Activated CD4-positive, alpha-beta T cell treated with anti-CD3 and anti-CD28 coated beads, Interleukin-2, amount 10 ng/mL, durations not matched to agents 24 days and 14 days (primary cell): ENCODE measurements around the gene SYNCRIP. TPM values are rescaled to one million over a fixed set of nuclear protein-coding genes. Genes with fewer than 3 reads are reported as not detected.
"Not testable (repeated sequence)": the region's sequence is repeated elsewhere in the genome, so short reads cannot be mapped to it uniquely, and the experiment has no call there.

Experiments used
- DNase-seq: peaks from one replicate; pipeline ENCODE4 v3.0.0; 2022
- H3K27ac Mint-ChIP-seq: one replicate; pipeline ENCODE4 v1.8.0; 2022; ENCODE audit warnings: mild to moderate bottlenecking, mixed read lengths
- H3K27me3 Mint-ChIP-seq: one replicate; pipeline ENCODE4 v1.8.0; 2022; ENCODE audit warnings: mixed read lengths
- H3K36me3 Mint-ChIP-seq: one replicate; pipeline ENCODE4 v1.8.0; 2022; ENCODE audit warnings: low read depth, mild to moderate bottlenecking, mixed read lengths
- H3K4me1 Mint-ChIP-seq: one replicate; pipeline ENCODE4 v1.8.0; 2021; ENCODE audit warnings: mixed read lengths
- H3K4me3 Mint-ChIP-seq: one replicate; pipeline ENCODE4 v1.8.0; 2022; ENCODE audit warnings: mild to moderate bottlenecking, moderate library complexity, mixed read lengths
- H3K9me3 Mint-ChIP-seq: one replicate; pipeline ENCODE4 v1.8.0; 2021; ENCODE audit warnings: mixed read lengths
- intact Hi-C: fragments of 100-400 bp; cut with micrococcal nuclease; formaldehyde crosslinking; loops from one replicate; pipeline ENCODE4 v1.15.1; 2023
- total RNA-seq: library from RNA; stranded (reverse); gene quantifications from 2 replicates; pipeline ENCODE4 v1.2.3, GENCODE V29; 2022

The SYNCRIP gene
- total RNA-seq, 1 donor from 2014 or later = 232 TPM

DNA sequence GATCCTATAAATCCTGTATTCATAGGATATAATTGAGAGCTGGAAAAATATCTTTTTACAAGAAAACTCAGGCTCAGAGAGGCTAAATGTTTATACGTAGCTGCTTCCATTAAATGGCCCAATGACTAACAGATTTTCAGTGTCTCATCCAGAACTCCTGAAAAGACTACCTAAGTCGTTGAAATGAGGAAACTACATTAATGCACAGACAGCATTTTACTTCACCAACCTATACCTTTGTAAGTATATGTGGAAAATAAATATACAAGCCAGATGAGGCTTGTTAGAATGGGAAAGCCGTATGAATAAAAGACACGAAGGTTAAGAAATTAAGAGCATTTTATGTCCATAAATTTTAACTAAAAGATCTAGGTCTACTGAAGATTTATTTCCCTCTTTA is 40.6 kb downstream of the SYNCRIP start:
- no peak for DNase-seq
- H3K36me3 Mint-ChIP-seq = peaks cover 9% of the 10 kb centered on the region
- no peaks in the 10 kb centered on the region for H3K9me3 Mint-ChIP-seq
- no peak overlapping the region for H3K27ac Mint-ChIP-seq
- intact Hi-C loops = no loop called here
- H3K4me1 Mint-ChIP-seq = no peaks in the 10 kb centered on the region
- H3K27me3 Mint-ChIP-seq = no peaks in the 10 kb centered on the region
- H3K4me3 Mint-ChIP-seq = no peak overlapping the region

- no peaks in the 10 kb centered on the region for H3K9me3 Mint-ChIP-seq
- intact Hi-C loops = loop anchor here (1.0 kb wide), 1 partner anchor 7 kb away; no protein-coding TSS in a partner anchor
- peaks cover 2% of the 10 kb centered on the region for H3K27me3 Mint-ChIP-seq
- H3K4me3 Mint-ChIP-seq = no peak overlapping the region
- no peaks in the 10 kb centered on the region for H3K4me1 Mint-ChIP-seq
- peaks cover 7% of the 10 kb centered on the region for H3K36me3 Mint-ChIP-seq
- no peak for DNase-seq
- no peak overlapping the region for H3K27ac Mint-ChIP-seq
Observed at GRCh38 chr6:85600713-85601313, 41.9 kb downstream of the SYNCRIP start.

DNA sequence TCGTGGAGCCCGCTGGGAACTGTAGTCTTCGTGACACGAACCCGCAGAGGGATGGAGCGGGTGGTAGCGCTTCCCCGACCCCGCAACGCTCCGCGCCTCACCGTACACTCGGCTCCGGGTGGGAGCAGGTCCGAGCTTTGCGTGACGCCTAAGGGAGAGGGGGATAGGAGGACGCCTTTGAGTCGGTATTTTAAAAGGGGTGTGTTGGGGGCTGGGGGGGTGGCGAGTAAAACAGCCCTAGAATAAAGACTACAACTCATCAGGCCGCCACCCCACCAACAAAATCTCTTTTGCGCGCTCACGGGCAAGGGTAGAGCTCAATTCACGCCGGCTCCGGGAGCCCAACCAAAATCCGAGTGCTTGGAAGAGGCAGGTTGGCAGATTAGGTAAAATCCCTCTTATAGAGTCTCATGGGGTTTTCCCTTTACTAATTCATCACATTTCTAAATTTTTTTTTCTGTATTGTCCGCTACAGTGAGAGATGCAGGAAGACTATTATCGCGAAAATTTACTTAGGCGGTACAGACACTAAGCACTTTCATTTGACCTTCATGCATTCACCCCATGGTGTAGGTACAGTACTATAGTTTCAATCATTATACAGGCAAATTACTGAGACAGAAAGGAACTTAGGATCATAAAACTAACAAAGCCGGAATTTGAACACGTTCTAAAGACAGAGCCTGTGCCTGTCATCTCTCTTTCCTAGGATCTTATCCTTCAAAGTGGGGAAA is 48.3 kb downstream of the SYNCRIP start:
- intact Hi-C loops = loop anchor here (1.0 to 10.0 kb wide), 6 partner anchors 14 to 240 kb away; partner anchors contain the start of gene NT5E
- no peak for DNase-seq
- Mint-ChIP-seq H3K4me1 (peaks cover 20% of the 10 kb centered on the region), H3K36me3 (peaks cover 23% of the 10 kb centered on the region), H3K9me3 (peaks cover 4% of the 10 kb centered on the region), H3K27me3 (peaks cover 3% of the 10 kb centered on the region), H3K27ac (peak overlapping the region; percentile 96), H3K4me3 (peak overlapping the region; percentile 97)

DNA sequence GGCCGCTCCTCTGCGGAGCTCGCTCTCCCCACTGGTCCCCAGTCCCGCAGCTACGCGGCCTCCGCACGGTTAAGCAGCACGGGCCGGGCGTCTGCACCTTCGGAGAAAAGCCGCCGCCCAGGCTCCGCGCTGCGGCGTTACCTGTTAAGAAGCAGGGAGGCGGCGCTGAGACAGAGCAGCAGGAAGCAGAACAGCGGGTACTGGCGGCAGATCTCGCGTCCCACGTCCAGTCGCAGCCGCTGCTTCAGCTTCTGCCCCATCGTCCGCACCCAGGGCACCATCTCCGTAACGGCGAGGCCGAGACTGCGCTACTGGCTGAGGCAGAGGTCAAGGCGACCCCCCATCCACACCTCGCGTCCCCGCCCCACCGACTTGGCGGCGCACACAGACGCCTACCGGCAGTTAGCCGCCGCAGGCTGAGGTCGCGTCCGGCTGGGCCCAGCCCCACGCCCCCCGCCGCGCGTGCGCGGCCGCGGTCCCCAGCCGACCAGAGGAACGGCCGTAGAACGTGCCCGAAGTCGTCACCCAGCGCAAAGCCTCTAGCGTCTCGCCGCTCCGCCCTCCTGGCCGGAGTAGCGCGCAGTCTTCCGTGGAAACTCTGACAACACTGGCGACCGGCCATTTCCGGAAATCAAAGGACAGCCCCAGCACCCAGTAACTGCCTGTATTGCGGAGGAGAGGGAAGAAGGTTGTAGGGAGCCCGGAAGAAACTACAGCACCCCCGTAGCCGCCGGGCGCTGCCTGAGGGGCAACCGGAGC is 49.1 kb downstream of the SYNCRIP start, which contains the start of gene SNX14:
TSS of gene SNX14 (minus strand) at position 421 of the 759 bp plus-strand sequence. CDS start at position 281, 140 bp downstream.
- Mint-ChIP-seq H3K36me3 (peaks cover 28% of the 10 kb centered on the region), H3K4me3 (peak within 1 kb of the TSS; percentile 97), H3K4me1 (peaks cover 20% of the 10 kb centered on the region), H3K9me3 (peaks cover 6% of the 10 kb centered on the region), H3K27ac (peak within 1 kb of the TSS; percentile 96), H3K27me3 (peaks cover 3% of the 10 kb centered on the region)
- peak; percentile 93 for DNase-seq
- intact Hi-C loops = loop anchor here (1.0 to 10.0 kb wide), 6 partner anchors 15 to 239 kb away; partner anchors contain the start of gene NT5E

GRCh38 chr6:85592033-85592432 is 50.7 kb downstream of the SYNCRIP start:
- Mint-ChIP-seq H3K9me3 (peaks cover 6% of the 10 kb centered on the region), H3K27ac (peak overlapping the region; percentile 70), H3K4me3 (peak overlapping the region; percentile 97), H3K4me1 (peaks cover 20% of the 10 kb centered on the region), H3K27me3 (peaks cover 3% of the 10 kb centered on the region), H3K36me3 (peaks cover 30% of the 10 kb centered on the region)
- intact Hi-C loops = loop anchor here (10.0 kb wide), 1 partner anchor 237 kb away; no protein-coding TSS in a partner anchor
- DNase-seq = no peak

DNA sequence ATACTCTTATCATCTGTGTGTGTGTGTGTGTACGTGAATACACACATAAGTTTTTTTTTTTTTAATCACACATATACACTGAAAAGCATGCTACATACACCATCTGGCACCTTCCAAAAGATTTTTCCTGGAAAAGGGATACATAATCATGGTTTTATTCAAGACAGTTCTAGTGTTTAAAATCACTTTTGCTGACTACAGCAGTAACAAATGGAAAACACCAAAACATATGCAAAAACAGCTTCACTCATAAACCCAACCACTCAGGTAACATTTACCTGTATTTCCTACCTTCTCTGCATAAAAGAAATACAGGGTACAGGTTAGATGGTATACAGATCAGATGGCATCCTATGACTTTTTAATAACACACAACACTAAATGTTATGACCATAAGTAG is 51.5 kb downstream of the SYNCRIP start:
- H3K4me1 Mint-ChIP-seq = peaks cover 20% of the 10 kb centered on the region
- H3K27me3 Mint-ChIP-seq = peaks cover 3% of the 10 kb centered on the region
- no peak overlapping the region for H3K4me3 Mint-ChIP-seq
- H3K36me3 Mint-ChIP-seq = peaks cover 33% of the 10 kb centered on the region
- DNase-seq = no peak
- H3K9me3 Mint-ChIP-seq = peaks cover 6% of the 10 kb centered on the region
- intact Hi-C loops = loop anchor here (10.0 kb wide), 1 partner anchor 236 kb away; no protein-coding TSS in a partner anchor
- no peak overlapping the region for H3K27ac Mint-ChIP-seq

GRCh38 chr6:85585741-85586140 is 56.9 kb downstream of the SYNCRIP start:
- H3K27ac Mint-ChIP-seq = no peak overlapping the region
- H3K9me3 Mint-ChIP-seq = peaks cover 35% of the 10 kb centered on the region
- DNase-seq = no peak

GRCh38 chr6:85582832-85583231 is 59.9 kb downstream of the SYNCRIP start:
- H3K27me3 Mint-ChIP-seq, H3K27ac Mint-ChIP-seq, DNase-seq, intact Hi-C loops, H3K4me1 Mint-ChIP-seq, H3K4me3 Mint-ChIP-seq: not testable (repeated sequence)
- peaks cover 53% of the 10 kb centered on the region for H3K36me3 Mint-ChIP-seq
- peaks cover 28% of the 10 kb centered on the region for H3K9me3 Mint-ChIP-seq

More at GRCh38 chr6:85585741-85586140, 56.9 kb downstream of the SYNCRIP start:
- Mint-ChIP-seq H3K4me1 (peaks cover 5% of the 10 kb centered on the region), H3K36me3 (peaks cover 67% of the 10 kb centered on the region), H3K4me3 (no peak overlapping the region), H3K27me3 (no peaks in the 10 kb centered on the region)
- intact Hi-C loops = no loop called here

DNA sequence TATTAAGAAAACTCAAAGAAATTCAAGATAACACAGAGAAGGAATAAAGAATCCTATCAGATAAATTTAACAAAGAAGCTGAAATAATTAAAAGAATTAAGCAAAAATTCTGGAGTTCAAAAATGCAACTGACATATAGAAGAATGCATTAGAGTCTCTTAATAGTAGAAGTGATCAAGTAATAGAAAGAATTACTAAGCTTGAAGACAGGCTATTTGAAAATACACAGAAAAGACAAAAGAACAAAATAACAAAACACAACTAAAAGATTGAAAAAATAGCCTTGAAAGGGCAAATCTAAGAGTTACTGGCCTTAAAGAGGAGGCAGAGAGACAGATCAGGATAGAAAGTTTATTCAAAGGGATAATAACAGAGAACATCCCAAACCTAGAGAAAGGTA is 61.1 kb downstream of the SYNCRIP start:
- H3K36me3 Mint-ChIP-seq = peaks cover 48% of the 10 kb centered on the region
- no peaks in the 10 kb centered on the region for H3K27me3 Mint-ChIP-seq
- H3K27ac Mint-ChIP-seq = no peak overlapping the region
- DNase-seq = no peak
- peaks cover 28% of the 10 kb centered on the region for H3K9me3 Mint-ChIP-seq
- H3K4me1 Mint-ChIP-seq = peaks cover 7% of the 10 kb centered on the region
- intact Hi-C loops = no loop called here
- H3K4me3 Mint-ChIP-seq = no peak overlapping the region

GRCh38 chr6:85580878-85581267 is 61.8 kb downstream of the SYNCRIP start:
- Mint-ChIP-seq H3K4me3 (no peak overlapping the region), H3K36me3 (peaks cover 45% of the 10 kb centered on the region), H3K9me3 (peaks cover 28% of the 10 kb centered on the region), H3K27ac (no peak overlapping the region), H3K4me1 (peaks cover 7% of the 10 kb centered on the region), H3K27me3 (no peaks in the 10 kb centered on the region)
- DNase-seq = no peak
- intact Hi-C loops = no loop called here

GRCh38 chr6:85580118-85580877 is 62.4 kb downstream of the SYNCRIP start:
- no peaks in the 10 kb centered on the region for H3K27me3 Mint-ChIP-seq
- peaks cover 7% of the 10 kb centered on the region for H3K4me1 Mint-ChIP-seq
- peaks cover 43% of the 10 kb centered on the region for H3K36me3 Mint-ChIP-seq
- peaks cover 27% of the 10 kb centered on the region for H3K9me3 Mint-ChIP-seq
- no peak for DNase-seq
- intact Hi-C loops = no loop called here
- no peak overlapping the region for H3K4me3 Mint-ChIP-seq
- no peak overlapping the region for H3K27ac Mint-ChIP-seq

DNA sequence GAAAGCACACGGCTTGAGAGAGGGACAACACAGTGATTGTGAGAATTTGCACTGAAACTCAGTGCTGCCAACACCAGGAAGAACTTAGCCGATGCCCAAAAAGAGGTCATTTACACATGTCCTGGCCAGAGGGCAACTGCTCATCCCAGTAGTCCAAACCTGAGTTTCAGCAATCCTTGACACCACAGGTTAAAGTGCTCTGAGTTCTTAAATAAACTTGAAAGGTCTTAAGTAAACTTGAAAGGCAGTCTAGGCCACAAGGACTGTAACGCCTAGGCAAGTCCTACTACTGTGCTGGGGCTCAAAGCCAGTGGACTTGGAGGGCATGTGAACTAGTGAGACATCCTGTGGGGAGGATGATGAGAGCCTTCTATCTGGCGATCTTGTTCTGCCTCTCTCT is 63.1 kb downstream of the SYNCRIP start:
- intact Hi-C loops = no loop called here
- Mint-ChIP-seq H3K4me1 (peaks cover 6% of the 10 kb centered on the region), H3K27me3 (no peaks in the 10 kb centered on the region), H3K9me3 (peaks cover 21% of the 10 kb centered on the region), H3K36me3 (peaks cover 36% of the 10 kb centered on the region), H3K27ac (no peak overlapping the region), H3K4me3 (no peak overlapping the region)
- DNase-seq = no peak

- DNase-seq = no peak
- intact Hi-C loops = no loop called here
- H3K9me3 Mint-ChIP-seq = no peaks in the 10 kb centered on the region
- peaks cover 16% of the 10 kb centered on the region for H3K36me3 Mint-ChIP-seq
- no peak overlapping the region for H3K4me3 Mint-ChIP-seq
- H3K27ac Mint-ChIP-seq = no peak overlapping the region
- peaks cover 4% of the 10 kb centered on the region for H3K4me1 Mint-ChIP-seq
- no peaks in the 10 kb centered on the region for H3K27me3 Mint-ChIP-seq
Observed at GRCh38 chr6:85576476-85576875, 66.2 kb downstream of the SYNCRIP start.
